Spleen (tissue), 7 donors: ENCODE data around the gene P2RY6.

Experiments used
- CTCF ChIP-seq, 11 experiments: fragments of 200-600 bp in 7 of 11; fragments of 450-650 bp in 4 of 11; sonication (generic) in 4 of 11; IDR thresholded peaks in 8 of 11; conservative IDR thresholded peaks in 3 of 11; 1 replicate in 7 of 11; 2 replicates in 4 of 11; pipeline versions ENCODE4 v1.4.0 to v1.8.0; 2016 to 2021; ENCODE audit warnings: antibody characterized with exemption in 11 of 11, inconsistent platforms in 4 of 11, mild to moderate bottlenecking in 1 of 11
- POLR2A ChIP-seq, 3 donors: fragments of 450-650 bp; IDR thresholded peaks; one replicate each; pipeline ENCODE4 v1.5.1; 2017; ENCODE audit warnings: antibody characterized with exemption in 3 of 3, mild to moderate bottlenecking in 1 of 3
- donor health status: DM: no; HTN: no; CAD: no; lungs with moderate emphysema.
- donor health status: DM: no; HTN: no; CAD: no.
- donor health status: DM: no; HTN: no; CAD: no.

- no peak for TF ChIP-seq CTCF (IDR thresholded peaks at IDR 0.05 in 8 of 11, conservative IDR thresholded peaks at IDR 0.05 in 3 of 11)
- TF ChIP-seq POLR2A (IDR thresholded peaks at IDR 0.05): no peak
Measured at GRCh38 chr11:73291196-73291595, 19.1 kb downstream of the P2RY6 start.
